HTERT RPE-1 (cell line): ENCODE measurements around the gene CFAP74.

Experiments used
- in situ Hi-C: fragments of 300-500 bp; cut with MboI; formaldehyde crosslinking; loops from 4 replicates; pipeline ENCODE4 v1.14.3; 2020; ENCODE audit warnings: low sequenced_read_pairs

Gene CFAP74

GRCh38 chr1:2041305-2041704 is 37.7 kb upstream of the CFAP74 start:
- in situ Hi-C loops = no loop called here

- in situ Hi-C loops = no loop called here
Measured at GRCh38 chr1:2039251-2039650, 35.7 kb upstream of the CFAP74 start.

GRCh38 chr1:2038229-2038628 is 34.6 kb upstream of the CFAP74 start:
- in situ Hi-C loops = no loop called here

- in situ Hi-C loops = no loop called here
Measured at GRCh38 chr1:2037314-2037979, 33.9 kb upstream of the CFAP74 start.

- in situ Hi-C loops = no loop called here
Measured at GRCh38 chr1:2036287-2036686, 32.7 kb upstream of the CFAP74 start.

- in situ Hi-C loops = no loop called here
Measured at GRCh38 chr1:2033165-2033564, 29.6 kb upstream of the CFAP74 start.

- in situ Hi-C loops = no loop called here
Measured at GRCh38 chr1:2032737-2033136, 29.2 kb upstream of the CFAP74 start.

- in situ Hi-C loops = no loop called here
Measured at GRCh38 chr1:2031546-2032540, 28.3 kb upstream of the CFAP74 start.

GRCh38 chr1:2030076-2030871 is 26.7 kb upstream of the CFAP74 start:
- in situ Hi-C loops = no loop called here

- in situ Hi-C loops = no loop called here
Measured at GRCh38 chr1:2029561-2029960, 26.0 kb upstream of the CFAP74 start.

GRCh38 chr1:2028870-2029560 is 25.4 kb upstream of the CFAP74 start:
- in situ Hi-C loops = no loop called here

- in situ Hi-C loops = no loop called here
Measured at GRCh38 chr1:2027961-2028583, 24.5 kb upstream of the CFAP74 start.

- in situ Hi-C loops = no loop called here
Measured at GRCh38 chr1:2025491-2025981, 21.9 kb upstream of the CFAP74 start.

GRCh38 chr1:2024887-2025286 is 21.3 kb upstream of the CFAP74 start:
- in situ Hi-C loops = no loop called here

GRCh38 chr1:2024451-2024850 is 20.9 kb upstream of the CFAP74 start:
- in situ Hi-C loops = no loop called here

GRCh38 chr1:2023187-2023586 is 19.6 kb upstream of the CFAP74 start:
- in situ Hi-C loops = no loop called here

GRCh38 chr1:2022063-2022770 is 18.6 kb upstream of the CFAP74 start:
- in situ Hi-C loops = no loop called here

- in situ Hi-C loops = no loop called here
Measured at GRCh38 chr1:2021550-2021949, 18.0 kb upstream of the CFAP74 start.

- in situ Hi-C loops = no loop called here
Measured at GRCh38 chr1:2020310-2020655, 16.7 kb upstream of the CFAP74 start.
